Measurements from ENCODE around the gene TMC2. TPM values are rescaled to one million over a fixed set of nuclear protein-coding genes. Genes with fewer than 3 reads are reported as not detected.
A peak's percentile ranks its signal among the peaks of the same experiment; 100 is the strongest.

TMC2 gene
- total RNA-seq, 1 donor from 2014 or later: not detected

DNA sequence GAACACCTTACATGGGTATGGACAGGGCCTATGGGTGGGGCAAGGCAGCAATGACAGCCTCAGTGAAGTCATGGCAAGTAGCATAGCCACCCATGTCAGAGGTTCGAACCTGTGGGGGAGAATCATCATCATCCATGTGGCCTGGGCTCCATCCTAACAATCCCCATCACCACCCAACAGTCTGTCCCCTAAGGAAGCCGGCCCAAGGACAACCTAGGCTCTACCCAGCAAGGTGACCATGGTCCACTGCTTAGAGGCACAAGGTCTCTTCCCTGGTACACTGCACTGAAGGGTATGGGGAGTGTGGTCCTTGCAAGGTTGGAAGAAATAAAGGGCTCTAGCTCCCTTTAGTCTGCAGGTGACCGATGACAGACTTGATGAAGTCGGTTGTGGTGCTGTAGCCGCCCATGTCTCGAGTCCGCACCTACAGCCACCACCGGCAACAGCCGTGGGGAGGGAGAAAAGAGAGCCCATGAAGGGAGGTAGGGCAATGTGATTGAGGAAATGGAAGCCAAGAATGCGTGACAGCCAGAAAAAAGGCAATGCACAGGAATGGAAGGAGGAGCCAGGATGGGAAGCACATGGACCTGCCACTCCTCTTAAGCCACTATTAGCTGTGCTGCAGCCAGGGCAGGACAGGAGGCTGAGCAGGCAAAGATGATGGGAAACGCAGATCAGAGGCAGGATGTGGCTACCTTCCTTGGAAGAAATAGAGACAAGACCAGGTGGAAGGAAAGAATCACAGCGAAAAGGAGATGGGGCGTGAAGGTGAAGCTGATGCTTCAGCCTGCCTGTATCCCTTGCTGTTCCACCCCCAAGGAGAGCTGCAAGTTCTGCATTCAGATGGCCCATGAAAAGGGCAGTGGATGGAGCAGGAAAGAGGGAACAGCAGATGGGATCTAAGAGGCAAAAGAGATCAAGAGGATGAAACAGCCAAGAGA is 122.3 kb downstream of the TMC2 start:
- intact Hi-C loops (cut with micrococcal nuclease): no loop called here
- no peaks in the 10 kb centered on the region for H3K9me3 ChIP-seq (replicated peaks)
- no peak overlapping the region for H3K27ac ChIP-seq (replicated peaks)
- DNase-seq: no peak
- H3K4me1 ChIP-seq: peaks cover 28% of the 10 kb centered on the region
- H3K27me3 ChIP-seq (ENCODE audit: low read depth): no peaks in the 10 kb centered on the region
- no peak overlapping the region for H3K4me3 ChIP-seq
- peaks cover 94% of the 10 kb centered on the region for H3K36me3 ChIP-seq
- TF ChIP-seq, protein P1, sequence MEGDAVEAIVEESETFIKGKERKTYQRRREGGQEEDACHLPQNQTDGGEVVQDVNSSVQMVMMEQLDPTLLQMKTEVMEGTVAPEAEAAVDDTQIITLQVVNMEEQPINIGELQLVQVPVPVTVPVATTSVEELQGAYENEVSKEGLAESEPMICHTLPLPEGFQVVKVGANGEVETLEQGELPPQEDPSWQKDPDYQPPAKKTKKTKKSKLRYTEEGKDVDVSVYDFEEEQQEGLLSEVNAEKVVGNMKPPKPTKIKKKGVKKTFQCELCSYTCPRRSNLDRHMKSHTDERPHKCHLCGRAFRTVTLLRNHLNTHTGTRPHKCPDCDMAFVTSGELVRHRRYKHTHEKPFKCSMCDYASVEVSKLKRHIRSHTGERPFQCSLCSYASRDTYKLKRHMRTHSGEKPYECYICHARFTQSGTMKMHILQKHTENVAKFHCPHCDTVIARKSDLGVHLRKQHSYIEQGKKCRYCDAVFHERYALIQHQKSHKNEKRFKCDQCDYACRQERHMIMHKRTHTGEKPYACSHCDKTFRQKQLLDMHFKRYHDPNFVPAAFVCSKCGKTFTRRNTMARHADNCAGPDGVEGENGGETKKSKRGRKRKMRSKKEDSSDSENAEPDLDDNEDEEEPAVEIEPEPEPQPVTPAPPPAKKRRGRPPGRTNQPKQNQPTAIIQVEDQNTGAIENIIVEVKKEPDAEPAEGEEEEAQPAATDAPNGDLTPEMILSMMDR (IDR thresholded peaks at IDR 0.05; ENCODE audit: borderline replicate concordance): no peak

DNA sequence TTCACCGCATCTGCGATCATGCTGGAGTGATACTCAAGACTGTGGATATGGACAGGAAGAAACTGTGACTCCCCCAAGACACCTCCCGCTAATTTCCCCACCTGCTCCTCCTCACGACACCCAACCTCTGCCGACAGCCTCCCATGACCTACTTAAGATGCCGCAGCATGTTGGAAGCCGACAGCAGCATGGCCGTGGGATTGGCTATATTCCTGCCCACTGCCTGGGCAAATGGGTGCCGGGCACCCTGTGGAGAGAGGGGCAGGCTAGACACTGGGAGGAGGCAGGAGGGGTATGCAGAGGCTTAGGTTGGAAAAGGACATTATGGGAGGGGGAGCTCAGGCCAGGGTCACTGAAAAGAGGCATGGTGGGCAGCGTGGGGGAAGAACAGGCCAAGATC is 123.2 kb downstream of the TMC2 start:
- peaks cover 87% of the 10 kb centered on the region for H3K36me3 ChIP-seq
- no peak for DNase-seq
- no peaks in the 10 kb centered on the region for H3K9me3 ChIP-seq (replicated peaks)
- no peaks in the 10 kb centered on the region for H3K27me3 ChIP-seq (ENCODE audit: low read depth)
- peaks cover 22% of the 10 kb centered on the region for H3K4me1 ChIP-seq
- TF ChIP-seq, protein P1 (IDR thresholded peaks at IDR 0.05; ENCODE audit: borderline replicate concordance): no peak
- intact Hi-C loops (cut with micrococcal nuclease): no loop called here
- no peak overlapping the region for H3K27ac ChIP-seq (replicated peaks)
- H3K4me3 ChIP-seq: no peak overlapping the region

DNA sequence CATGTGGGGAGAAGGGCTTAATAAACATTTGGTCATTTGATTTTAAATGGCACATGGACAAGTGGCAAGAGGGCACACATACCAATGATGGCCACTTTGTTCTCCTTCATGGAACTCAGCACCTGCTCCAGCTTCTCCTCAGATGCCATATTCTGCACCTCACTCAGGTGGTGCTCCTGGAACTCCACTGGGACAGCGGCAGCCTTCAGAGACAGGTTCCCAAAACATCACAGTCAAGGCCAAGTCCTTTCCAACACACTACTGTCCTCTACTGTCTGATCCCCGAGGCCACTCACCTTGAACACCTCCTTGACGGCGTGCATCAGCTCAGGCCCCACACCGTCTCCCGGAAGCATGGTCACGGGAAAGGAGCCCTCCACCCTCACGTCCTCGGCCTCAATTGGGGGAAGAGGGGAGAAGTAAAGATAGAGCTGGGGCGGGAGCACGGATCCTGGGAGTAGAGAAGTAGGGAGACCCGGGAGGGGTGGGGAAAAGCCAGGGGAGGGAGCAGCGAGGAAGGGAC is 127.1 kb downstream of the TMC2 start:
- peaks cover 24% of the 10 kb centered on the region for H3K4me1 ChIP-seq
- intact Hi-C loops (cut with micrococcal nuclease): no loop called here
- H3K9me3 ChIP-seq (replicated peaks): no peaks in the 10 kb centered on the region
- H3K36me3 ChIP-seq: peaks cover 48% of the 10 kb centered on the region
- TF ChIP-seq, protein P1 (IDR thresholded peaks at IDR 0.05; ENCODE audit: borderline replicate concordance): no peak
- DNase-seq: no peak
- H3K4me3 ChIP-seq: peak overlapping the region; percentile 79
- no peaks in the 10 kb centered on the region for H3K27me3 ChIP-seq (ENCODE audit: low read depth)
- peak overlapping the region; percentile 88 for H3K27ac ChIP-seq (replicated peaks)

DNA sequence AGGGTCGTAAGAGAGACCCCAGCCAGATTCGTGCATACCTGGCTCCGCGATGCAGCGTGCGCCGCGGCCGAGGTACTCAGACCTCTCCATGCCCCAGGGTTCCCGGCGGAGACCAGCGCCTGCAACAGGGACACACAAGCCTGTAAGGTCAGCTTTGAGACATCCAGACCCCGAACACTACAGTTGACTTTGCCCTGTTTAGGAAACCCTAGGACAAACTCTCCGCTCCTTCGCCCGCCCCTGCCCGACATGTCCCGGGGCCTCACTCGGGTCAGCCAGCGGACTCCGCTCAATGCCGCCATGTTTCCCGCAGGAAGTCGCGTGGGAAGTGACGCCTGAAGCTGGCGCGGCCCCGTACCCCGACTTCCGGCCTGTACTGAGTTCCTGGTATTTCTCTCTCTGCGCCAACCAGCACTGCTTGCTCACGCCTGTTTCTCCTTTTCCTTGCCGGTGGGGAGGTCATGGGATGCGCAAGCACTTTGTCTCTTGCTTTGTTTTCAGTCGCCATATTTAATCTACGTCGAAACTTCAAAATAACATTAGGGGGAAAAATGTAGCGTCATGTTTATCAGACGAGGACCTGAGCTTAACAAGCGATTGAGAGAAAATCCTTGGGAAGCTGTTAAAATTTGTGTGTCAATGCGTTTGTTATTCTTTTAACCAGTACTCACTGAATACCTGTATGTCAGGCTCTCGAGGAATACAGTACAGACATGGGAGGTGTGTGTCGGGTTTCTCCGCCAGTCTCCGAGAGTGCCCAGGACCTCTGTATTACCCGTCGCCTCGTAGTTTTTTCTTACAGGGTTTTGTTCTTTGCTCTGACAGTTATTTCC is 127.7 kb downstream of the TMC2 start, which contains the start of gene IDH3B:
Gene IDH3B, minus strand, starts transcription at position 330 of the 833 bp plus-strand sequence. Its CDS starts 28 bp downstream, at position 302.
- peak within 1 kb of the TSS; percentile 79 for H3K4me3 ChIP-seq
- TF ChIP-seq, protein P1 (IDR thresholded peaks at IDR 0.05; ENCODE audit: borderline replicate concordance): no peak
- H3K4me1 ChIP-seq: peaks cover 24% of the 10 kb centered on the region
- H3K27ac ChIP-seq (replicated peaks): peak within 1 kb of the TSS; percentile 88
- H3K27me3 ChIP-seq (ENCODE audit: low read depth): no peaks in the 10 kb centered on the region
- intact Hi-C loops (cut with micrococcal nuclease): no loop called here
- H3K36me3 ChIP-seq: peaks cover 41% of the 10 kb centered on the region
- H3K9me3 ChIP-seq (replicated peaks): no peaks in the 10 kb centered on the region
- peak; percentile 94 for DNase-seq

DNA sequence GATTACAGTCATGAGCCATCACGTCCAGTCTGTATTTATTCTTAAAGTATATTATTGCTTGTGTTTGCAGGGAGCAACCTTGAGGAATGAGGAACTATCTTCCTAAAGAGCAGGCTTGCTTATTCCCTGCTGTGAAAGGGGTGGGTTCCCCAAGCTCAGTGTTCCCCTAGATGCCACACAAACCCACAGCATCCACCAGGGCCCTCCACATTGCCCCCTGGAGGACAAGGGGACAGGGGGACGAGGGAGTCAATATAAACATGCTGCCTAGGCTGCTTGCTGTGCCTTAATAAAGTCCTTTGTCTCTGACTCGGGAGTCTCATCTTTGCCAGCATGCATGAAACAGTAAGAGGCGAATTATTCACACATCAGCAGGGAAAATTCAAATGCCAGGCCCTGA is 135.6 kb downstream of the TMC2 start:
- TF ChIP-seq, protein P1 (IDR thresholded peaks at IDR 0.05; ENCODE audit: borderline replicate concordance): no peak
- intact Hi-C loops (cut with micrococcal nuclease): no loop called here
- Histone ChIP-seq H3K27ac (replicated peaks) (no peak overlapping the region), H3K27me3 (ENCODE audit: low read depth) (no peaks in the 10 kb centered on the region), H3K4me1 (no peaks in the 10 kb centered on the region), H3K4me3 (no peak overlapping the region), H3K9me3 (replicated peaks) (no peaks in the 10 kb centered on the region), H3K36me3 (no peaks in the 10 kb centered on the region)
- no peak for DNase-seq
